ENCODE data around the gene SCAI.
"Not testable (repeated sequence)": the region's sequence is repeated elsewhere in the genome, so short reads cannot be mapped to it uniquely, and the experiment has no call there.

Gene SCAI

GRCh38 chr9:125125523-125125922, 17.8 kb downstream of the SCAI start:
- Histone ChIP-seq H4K20me1 (ENCODE audit: insufficient read depth, low read length, poor library complexity, severe bottlenecking) (peaks cover 3% of the 10 kb centered on the region), H3K4me2 (ENCODE audit: low read depth, low read length, poor library complexity, severe bottlenecking) (peak overlapping the region; percentile 73), H3K36me3 (ENCODE audit: insufficient read depth, low read length) (no peaks in the 10 kb centered on the region), H3K4me3 (ENCODE audit: low read length, poor library complexity, severe bottlenecking) (peak overlapping the region; percentile 52), H3K9me2 (replicated peaks; ENCODE audit: low read depth, low read length) (no peaks in the 10 kb centered on the region), H3K27me3 (ENCODE audit: insufficient read depth, low read length, poor library complexity, severe bottlenecking) (no peaks in the 10 kb centered on the region), H3K9me3 (ENCODE audit: insufficient read depth, low read depth, low read length) (no peaks in the 10 kb centered on the region), H3K79me2 (ENCODE audit: insufficient read depth, low read length) (peaks cover 80% of the 10 kb centered on the region), H3K9ac (ENCODE audit: low read depth, low read length, poor library complexity, severe bottlenecking) (peak overlapping the region; percentile 58), H3K4me1 (ENCODE audit: insufficient read depth, low read length, poor library complexity, severe bottlenecking) (peaks cover 44% of the 10 kb centered on the region), H3F3A (ENCODE audit: low read depth) (peaks cover 8% of the 10 kb centered on the region; the same call in 1 of the 2 replicates), H2AFZ (ENCODE audit: low read length) (no peak overlapping the region)
- TF ChIP-seq, protein P1, sequence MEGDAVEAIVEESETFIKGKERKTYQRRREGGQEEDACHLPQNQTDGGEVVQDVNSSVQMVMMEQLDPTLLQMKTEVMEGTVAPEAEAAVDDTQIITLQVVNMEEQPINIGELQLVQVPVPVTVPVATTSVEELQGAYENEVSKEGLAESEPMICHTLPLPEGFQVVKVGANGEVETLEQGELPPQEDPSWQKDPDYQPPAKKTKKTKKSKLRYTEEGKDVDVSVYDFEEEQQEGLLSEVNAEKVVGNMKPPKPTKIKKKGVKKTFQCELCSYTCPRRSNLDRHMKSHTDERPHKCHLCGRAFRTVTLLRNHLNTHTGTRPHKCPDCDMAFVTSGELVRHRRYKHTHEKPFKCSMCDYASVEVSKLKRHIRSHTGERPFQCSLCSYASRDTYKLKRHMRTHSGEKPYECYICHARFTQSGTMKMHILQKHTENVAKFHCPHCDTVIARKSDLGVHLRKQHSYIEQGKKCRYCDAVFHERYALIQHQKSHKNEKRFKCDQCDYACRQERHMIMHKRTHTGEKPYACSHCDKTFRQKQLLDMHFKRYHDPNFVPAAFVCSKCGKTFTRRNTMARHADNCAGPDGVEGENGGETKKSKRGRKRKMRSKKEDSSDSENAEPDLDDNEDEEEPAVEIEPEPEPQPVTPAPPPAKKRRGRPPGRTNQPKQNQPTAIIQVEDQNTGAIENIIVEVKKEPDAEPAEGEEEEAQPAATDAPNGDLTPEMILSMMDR (conservative IDR thresholded peaks at IDR 0.05; ENCODE audit: low read length), result no peak
- no peak for TF ChIP-seq EZH2phosphoT487 (IDR thresholded peaks at IDR 0.05; ENCODE audit: borderline replicate concordance)

DNA sequence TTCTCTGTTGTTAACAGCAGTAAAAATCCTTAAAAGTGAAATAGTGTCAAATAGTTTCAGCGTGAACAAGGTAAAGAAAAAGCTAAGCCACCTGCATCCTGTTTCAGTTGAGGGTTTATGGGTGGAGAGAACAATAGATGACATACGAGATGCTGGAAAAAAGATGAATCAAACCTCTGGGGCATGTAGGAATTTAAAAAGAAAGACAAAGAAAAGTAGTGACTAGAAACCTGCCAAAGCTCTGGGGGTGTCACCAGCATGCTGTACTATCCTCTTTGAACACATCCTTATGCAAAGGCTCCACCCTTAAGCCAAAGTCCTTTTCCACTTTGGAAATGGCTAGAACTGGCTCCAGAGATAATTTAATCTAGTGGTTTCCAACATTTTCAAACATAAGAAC, 22.2 kb downstream of the SCAI start:
- Histone ChIP-seq H4K20me1 (ENCODE audit: insufficient read depth, low read length, poor library complexity, severe bottlenecking) (no peaks in the 10 kb centered on the region), H3F3A (ENCODE audit: low read depth) (peaks cover 13% of the 10 kb centered on the region; the same call in 1 of the 2 replicates), H3K4me1 (ENCODE audit: insufficient read depth, low read length, poor library complexity, severe bottlenecking) (peaks cover 57% of the 10 kb centered on the region), H3K9me2 (replicated peaks; ENCODE audit: low read depth, low read length) (no peaks in the 10 kb centered on the region), H3K27me3 (ENCODE audit: insufficient read depth, low read length, poor library complexity, severe bottlenecking) (no peaks in the 10 kb centered on the region), H3K36me3 (ENCODE audit: insufficient read depth, low read length) (peaks cover 6% of the 10 kb centered on the region; the same call in 1 of the 2 replicates), H3K9ac (ENCODE audit: low read depth, low read length, poor library complexity, severe bottlenecking) (peak overlapping the region; percentile 72), H2AFZ (ENCODE audit: low read length) (no peak overlapping the region), H3K9me3 (ENCODE audit: insufficient read depth, low read depth, low read length) (no peaks in the 10 kb centered on the region), H3K79me2 (ENCODE audit: insufficient read depth, low read length) (peaks cover 79% of the 10 kb centered on the region), H3K4me2 (ENCODE audit: low read depth, low read length, poor library complexity, severe bottlenecking) (peak overlapping the region; percentile 54), H3K4me3 (ENCODE audit: low read length, poor library complexity, severe bottlenecking) (peak overlapping the region; percentile 44)
- TF ChIP-seq EZH2phosphoT487 (IDR thresholded peaks at IDR 0.05; ENCODE audit: borderline replicate concordance), result no peak
- TF ChIP-seq, protein P1 (conservative IDR thresholded peaks at IDR 0.05; ENCODE audit: low read length), result no peak

- peaks cover 48% of the 10 kb centered on the region for H3K4me1 ChIP-seq (ENCODE audit: insufficient read depth, low read length, poor library complexity, severe bottlenecking)
- peaks cover 81% of the 10 kb centered on the region for H3K79me2 ChIP-seq (ENCODE audit: insufficient read depth, low read length)
Observed at GRCh38 chr9:125119643-125120286, 23.6 kb downstream of the SCAI start.

DNA sequence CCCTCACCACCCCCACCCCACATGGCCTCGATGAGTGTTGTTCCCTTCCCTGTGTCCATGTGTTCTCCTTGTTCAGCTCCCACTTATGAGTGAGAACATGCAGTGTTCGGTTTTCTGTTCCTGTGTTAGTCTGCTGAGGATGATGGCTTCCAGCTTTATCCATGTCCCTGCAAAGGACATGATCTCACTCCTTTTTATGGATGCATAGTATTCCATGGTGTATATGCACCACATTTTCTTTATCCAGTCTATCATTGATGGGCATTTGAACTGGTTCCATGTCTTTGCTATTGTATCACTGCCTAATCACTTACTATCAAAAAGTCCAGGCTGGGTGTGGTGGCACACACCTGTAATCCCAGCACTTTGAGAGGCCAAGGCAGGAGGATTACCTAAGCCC, 24.6 kb downstream of the SCAI start:
- H3K36me3 ChIP-seq (ENCODE audit: insufficient read depth, low read length), result peaks cover 19% of the 10 kb centered on the region
- not testable (repeated sequence) for H3F3A ChIP-seq (ENCODE audit: low read depth); H3K27me3 ChIP-seq (ENCODE audit: insufficient read depth, low read length, poor library complexity, severe bottlenecking); H4K20me1 ChIP-seq (ENCODE audit: insufficient read depth, low read length, poor library complexity, severe bottlenecking); H3K9me2 ChIP-seq (replicated peaks; ENCODE audit: low read depth, low read length); H3K9ac ChIP-seq (ENCODE audit: low read depth, low read length, poor library complexity, severe bottlenecking); H3K4me2 ChIP-seq (ENCODE audit: low read depth, low read length, poor library complexity, severe bottlenecking); H2AFZ ChIP-seq (ENCODE audit: low read length); H3K4me3 ChIP-seq (ENCODE audit: low read length, poor library complexity, severe bottlenecking); H3K9me3 ChIP-seq (ENCODE audit: insufficient read depth, low read depth, low read length)
- peaks cover 82% of the 10 kb centered on the region for H3K79me2 ChIP-seq (ENCODE audit: insufficient read depth, low read length)
- peaks cover 48% of the 10 kb centered on the region for H3K4me1 ChIP-seq (ENCODE audit: insufficient read depth, low read length, poor library complexity, severe bottlenecking)

More at GRCh38 chr9:125119643-125120286, 23.6 kb downstream of the SCAI start:
- Histone ChIP-seq H3K9ac (ENCODE audit: low read depth, low read length, poor library complexity, severe bottlenecking) (peak overlapping the region; percentile 72), H3K4me2 (ENCODE audit: low read depth, low read length, poor library complexity, severe bottlenecking) (peak overlapping the region; percentile 54), H3K9me2 (replicated peaks; ENCODE audit: low read depth, low read length) (no peaks in the 10 kb centered on the region), H3K27me3 (ENCODE audit: insufficient read depth, low read length, poor library complexity, severe bottlenecking) (no peaks in the 10 kb centered on the region), H4K20me1 (ENCODE audit: insufficient read depth, low read length, poor library complexity, severe bottlenecking) (no peaks in the 10 kb centered on the region), H2AFZ (ENCODE audit: low read length) (no peak overlapping the region), H3K36me3 (ENCODE audit: insufficient read depth, low read length) (peaks cover 10% of the 10 kb centered on the region; the same call in 1 of the 2 replicates), H3F3A (ENCODE audit: low read depth) (peaks cover 8% of the 10 kb centered on the region; the same call in 1 of the 2 replicates), H3K9me3 (ENCODE audit: insufficient read depth, low read depth, low read length) (no peaks in the 10 kb centered on the region), H3K4me3 (ENCODE audit: low read length, poor library complexity, severe bottlenecking) (no peak overlapping the region)
- no peak for TF ChIP-seq EZH2phosphoT487 (IDR thresholded peaks at IDR 0.05; ENCODE audit: borderline replicate concordance)
- TF ChIP-seq, protein P1 (conservative IDR thresholded peaks at IDR 0.05; ENCODE audit: low read length), result peak; percentile 57

GRCh38 chr9:125114503-125114902, 28.8 kb downstream of the SCAI start:
- not testable (repeated sequence) for H3K9me2 ChIP-seq (replicated peaks; ENCODE audit: low read depth, low read length); H3K9ac ChIP-seq (ENCODE audit: low read depth, low read length, poor library complexity, severe bottlenecking); H2AFZ ChIP-seq (ENCODE audit: low read length); H3K27me3 ChIP-seq (ENCODE audit: insufficient read depth, low read length, poor library complexity, severe bottlenecking); H3F3A ChIP-seq (ENCODE audit: low read depth); H3K4me3 ChIP-seq (ENCODE audit: low read length, poor library complexity, severe bottlenecking); H3K4me2 ChIP-seq (ENCODE audit: low read depth, low read length, poor library complexity, severe bottlenecking); H4K20me1 ChIP-seq (ENCODE audit: insufficient read depth, low read length, poor library complexity, severe bottlenecking)
- peaks cover 44% of the 10 kb centered on the region for H3K36me3 ChIP-seq (ENCODE audit: insufficient read depth, low read length)
- peaks cover 18% of the 10 kb centered on the region for H3K4me1 ChIP-seq (ENCODE audit: insufficient read depth, low read length, poor library complexity, severe bottlenecking)
- peaks cover 36% of the 10 kb centered on the region; the same call in 1 of the 2 replicates for H3K9me3 ChIP-seq (ENCODE audit: insufficient read depth, low read depth, low read length)
- peaks cover 91% of the 10 kb centered on the region for H3K79me2 ChIP-seq (ENCODE audit: insufficient read depth, low read length)

Data from Loucy (cell line).